Suprapubic skin (tissue), 4 donors: ENCODE data around the gene FCAMR.

Source experiments
- EP300 ChIP-seq: sonication (generic); formaldehyde crosslinking; IDR thresholded peaks from one replicate; pipeline ENCODE4 v1.6.1; 2017; ENCODE audit warnings: antibody characterized with exemption
- POLR2A ChIP-seq, 2 donors: fragments of 450-650 bp; IDR thresholded peaks; one replicate each; pipeline ENCODE4 v1.6.1; 2017; ENCODE audit warnings: antibody characterized with exemption in 2 of 2, mild to moderate bottlenecking in 2 of 2, moderate library complexity in 2 of 2
- POLR2AphosphoS5 ChIP-seq, 3 donors: sonication (generic); formaldehyde crosslinking; IDR thresholded peaks; one replicate each; pipeline ENCODE4 v1.6.1; 2017; ENCODE audit warnings: antibody characterized with exemption in 3 of 3
- TF ChIP-seq, protein P1 (sequence below), 2 donors: fragments of 200-600 bp in 1 of 2; fragments of 450-650 bp in 1 of 2; sonication (generic) in 1 of 2; IDR thresholded peaks; one replicate each; pipeline ENCODE4 v1.5.1; 2016 to 2019; ENCODE audit warnings: antibody characterized with exemption in 2 of 2, mild to moderate bottlenecking in 1 of 2, moderate library complexity in 1 of 2

DNA sequence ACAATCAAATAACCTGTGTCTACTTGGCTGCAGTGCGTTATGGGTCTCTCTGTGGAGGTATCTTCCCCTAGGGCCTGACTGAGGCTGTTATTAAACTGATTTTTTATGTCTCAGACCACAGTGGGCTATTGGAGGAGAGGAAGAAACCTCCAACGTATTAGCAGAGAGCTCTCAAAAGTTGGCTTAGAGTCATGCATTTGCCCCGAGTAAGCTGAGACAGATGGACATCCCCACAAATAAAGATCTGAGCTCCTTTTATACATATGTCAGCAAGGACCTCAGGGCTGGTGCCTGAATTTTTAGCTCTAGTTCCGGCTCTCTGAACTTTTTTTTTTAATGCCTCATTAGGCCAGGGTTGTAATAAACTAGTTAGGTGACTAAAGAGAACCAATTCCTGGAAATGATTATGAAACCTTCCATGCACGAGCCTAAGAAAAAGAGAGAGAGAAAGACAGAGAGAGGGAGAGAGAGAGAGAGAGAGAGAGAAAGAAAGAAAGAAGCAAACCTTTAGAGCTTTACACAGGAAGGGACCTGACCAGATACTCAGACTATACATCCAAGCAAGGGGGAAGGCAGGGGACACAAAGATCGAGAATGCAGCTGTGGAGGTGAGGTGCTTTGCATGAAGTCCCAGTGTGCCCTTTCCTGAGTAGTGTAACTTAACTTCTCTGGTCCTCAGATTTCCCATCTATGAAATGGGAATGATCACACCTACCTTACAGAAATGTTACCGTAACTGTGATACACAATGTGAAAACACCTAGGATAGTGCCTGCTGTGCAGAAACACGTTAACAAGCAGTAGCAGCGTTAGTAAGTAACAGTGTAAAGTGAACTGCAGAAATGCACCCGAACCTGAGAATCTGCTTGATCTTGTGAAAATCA is 15.6 kb downstream of the FCAMR start:
- TF ChIP-seq POLR2A (IDR thresholded peaks at IDR 0.05) (no peak), POLR2AphosphoS5 (IDR thresholded peaks at IDR 0.05) (no peak), EP300 (no peak)
- TF ChIP-seq, protein P1, sequence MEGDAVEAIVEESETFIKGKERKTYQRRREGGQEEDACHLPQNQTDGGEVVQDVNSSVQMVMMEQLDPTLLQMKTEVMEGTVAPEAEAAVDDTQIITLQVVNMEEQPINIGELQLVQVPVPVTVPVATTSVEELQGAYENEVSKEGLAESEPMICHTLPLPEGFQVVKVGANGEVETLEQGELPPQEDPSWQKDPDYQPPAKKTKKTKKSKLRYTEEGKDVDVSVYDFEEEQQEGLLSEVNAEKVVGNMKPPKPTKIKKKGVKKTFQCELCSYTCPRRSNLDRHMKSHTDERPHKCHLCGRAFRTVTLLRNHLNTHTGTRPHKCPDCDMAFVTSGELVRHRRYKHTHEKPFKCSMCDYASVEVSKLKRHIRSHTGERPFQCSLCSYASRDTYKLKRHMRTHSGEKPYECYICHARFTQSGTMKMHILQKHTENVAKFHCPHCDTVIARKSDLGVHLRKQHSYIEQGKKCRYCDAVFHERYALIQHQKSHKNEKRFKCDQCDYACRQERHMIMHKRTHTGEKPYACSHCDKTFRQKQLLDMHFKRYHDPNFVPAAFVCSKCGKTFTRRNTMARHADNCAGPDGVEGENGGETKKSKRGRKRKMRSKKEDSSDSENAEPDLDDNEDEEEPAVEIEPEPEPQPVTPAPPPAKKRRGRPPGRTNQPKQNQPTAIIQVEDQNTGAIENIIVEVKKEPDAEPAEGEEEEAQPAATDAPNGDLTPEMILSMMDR (IDR thresholded peaks at IDR 0.05) = no peak
